Neural cell (in vitro differentiated cells): ENCODE data around the gene CNTNAP2. TPM values are rescaled to one million over a fixed set of nuclear protein-coding genes. Genes with fewer than 3 reads are reported as not detected.

Experiments used
- H2AFZ ChIP-seq: fragments of 200-600, 300-800 bp; sonication (generic), shearing (Covaris generic); 2 replicates; pipeline ENCODE4 v1.6.0; 2014; ENCODE audit warnings: low read depth, mild to moderate bottlenecking, antibody characterized with exemption, low read length, moderate library complexity
- H3F3A ChIP-seq: fragments of 200-600 bp; shearing (Covaris generic); 2 replicates; pipeline ENCODE4 v1.6.1; 2016; ENCODE audit warnings: mild to moderate bottlenecking, moderate library complexity, mixed read lengths, antibody characterized with exemption, low read length; ENCODE audit not compliant: insufficient read depth, poor library complexity, severe bottlenecking
- H3K27ac ChIP-seq: fragments of 200-600, 300-800 bp; sonication (generic), shearing (Covaris generic); 2 replicates; pipeline ENCODE4 v1.5.1; 2014; ENCODE audit warnings: mild to moderate bottlenecking, low read length, moderate library complexity
- H3K27me3 ChIP-seq: fragments of 300-800, 200-600 bp; sonication (generic), shearing (Covaris generic); 2 replicates; pipeline ENCODE4 v1.6.0; 2014; ENCODE audit warnings: mild to moderate bottlenecking, low read depth, low read length, moderate library complexity; ENCODE audit not compliant: insufficient read depth
- H3K36me3 ChIP-seq: fragments of 300-800, 200-600 bp; sonication (generic), shearing (Covaris generic); 2 replicates; pipeline ENCODE4 v1.5.1; 2014; ENCODE audit warnings: mild to moderate bottlenecking, antibody characterized with exemption, low read length, moderate library complexity; ENCODE audit not compliant: insufficient read depth
- H3K4me2 ChIP-seq: fragments of 300-800, 200-600 bp; sonication (generic), shearing (Covaris generic); 2 replicates; pipeline ENCODE4 v1.6.0; 2014; ENCODE audit warnings: mild to moderate bottlenecking, low read length
- H3K4me3 ChIP-seq: fragments of 300-800, 200-600 bp; sonication (generic), shearing (Covaris generic); 2 replicates; pipeline ENCODE4 v1.5.1; 2014; ENCODE audit warnings: mild to moderate bottlenecking, low read length, moderate library complexity
- H3K79me2 ChIP-seq: fragments of 200-600 bp; shearing (Covaris generic); replicated peaks from 2 replicates; pipeline ENCODE4 v1.6.0; 2014; ENCODE audit warnings: mild to moderate bottlenecking, low read length, moderate library complexity; ENCODE audit not compliant: insufficient read depth
- H3K9ac ChIP-seq: fragments of 300-800, 200-600 bp; sonication (generic), shearing (Covaris generic); 2 replicates; pipeline ENCODE4 v1.6.1; 2016; ENCODE audit warnings: mild to moderate bottlenecking, low read length, mixed read lengths
- H3K9me2 ChIP-seq: fragments of 200-600 bp; shearing (Covaris generic); 2 replicates; pipeline ENCODE4 v1.6.1; 2016; ENCODE audit warnings: mild to moderate bottlenecking, low read length, mixed read lengths; ENCODE audit not compliant: insufficient read depth
- H3K9me3 ChIP-seq: fragments of 200-600, 300-800 bp; sonication (generic), shearing (Covaris generic); 2 replicates; pipeline ENCODE4 v1.6.1; 2016; ENCODE audit warnings: mild to moderate bottlenecking, mixed run types, low read length, moderate library complexity, mixed read lengths
- H4K20me1 ChIP-seq: fragments of 200-600 bp; shearing (Covaris generic); 2 replicates; pipeline ENCODE4 v1.6.1; 2016; ENCODE audit warnings: mild to moderate bottlenecking, mixed run types; ENCODE audit not compliant: insufficient read depth
- EP300 ChIP-seq: fragments of 450-650 bp; conservative IDR thresholded peaks from 2 replicates; pipeline ENCODE4 v1.6.1; 2014; ENCODE audit warnings: antibody characterized with exemption, mild to moderate bottlenecking, moderate library complexity; ENCODE audit not compliant: poor library complexity, severe bottlenecking
- EZH2 ChIP-seq: fragments of 200-600, 300-800 bp; shearing (Covaris generic), sonication (generic); IDR thresholded peaks from 2 replicates; pipeline ENCODE4 v1.6.1; 2014; ENCODE audit warnings: antibody characterized with exemption, low read length, borderline replicate concordance, mild to moderate bottlenecking; ENCODE audit not compliant: insufficient read depth, poor library complexity, severe bottlenecking
- MXI1 ChIP-seq: fragments of 450-650 bp; conservative IDR thresholded peaks from 2 replicates; pipeline ENCODE4 v1.6.1; 2014; ENCODE audit warnings: antibody characterized with exemption, mild to moderate bottlenecking; ENCODE audit not compliant: poor library complexity, severe bottlenecking
- POLR2AphosphoS5 ChIP-seq: IDR thresholded peaks from 2 replicates; pipeline ENCODE4 v1.6.1; 2012
- RAD21 ChIP-seq: fragments of 450-650 bp; conservative IDR thresholded peaks from 2 replicates; pipeline ENCODE4 v1.6.1; 2014; ENCODE audit warnings: antibody characterized with exemption, mild to moderate bottlenecking, moderate library complexity
- SMC3 ChIP-seq: fragments of 450-650 bp; conservative IDR thresholded peaks from 2 replicates; pipeline ENCODE4 v1.6.1; 2014; ENCODE audit warnings: antibody characterized with exemption, mild to moderate bottlenecking, moderate library complexity; ENCODE audit not compliant: poor library complexity
- TAF1 ChIP-seq: IDR thresholded peaks from 2 replicates; pipeline ENCODE4 v1.6.1; 2012; ENCODE audit warnings: low read depth
- polyA plus RNA-seq: library from polyadenylated mRNA; depleted of rRNA; stranded (reverse); fragments of >200 nt; gene quantifications from 2 replicates; pipeline ENCODE4 v1.2.3, GENCODE V29; 2014
- TF ChIP-seq, protein P1 (sequence below): fragments of 450-650 bp; IDR thresholded peaks from 2 replicates; pipeline ENCODE4 v1.5.1; 2014; ENCODE audit warnings: antibody characterized with exemption, mild to moderate bottlenecking, moderate library complexity; ENCODE audit not compliant: poor library complexity, severe bottlenecking
- TF ChIP-seq, protein P2 (sequence below): IDR thresholded peaks from 2 replicates; pipeline ENCODE4 v1.6.1; 2012; ENCODE audit warnings: borderline replicate concordance

Gene CNTNAP2
- polyA plus RNA-seq, 1 donor from 2014 or later: 276 TPM

GRCh38 chr7:147978651-147979050 lies 1862.0 kb downstream of the CNTNAP2 start:
- Histone ChIP-seq H3K27ac (no peak overlapping the region), H3K4me2 (no peak overlapping the region), H3K9me3 (no peaks in the 10 kb centered on the region), H3K9ac (no peak overlapping the region), H3K79me2 (no peaks in the 10 kb centered on the region), H2AFZ (no peak overlapping the region), H3F3A (no peaks in the 10 kb centered on the region), H4K20me1 (no peaks in the 10 kb centered on the region), H3K27me3 (no peaks in the 10 kb centered on the region), H3K9me2 (no peaks in the 10 kb centered on the region), H3K36me3 (no peaks in the 10 kb centered on the region), H3K4me3 (no peak overlapping the region)
- TF ChIP-seq POLR2AphosphoS5: no peak
- TF ChIP-seq EP300: no peak
- no peak for TF ChIP-seq SMC3
- no peak for TF ChIP-seq MXI1
- TF ChIP-seq, protein P1, sequence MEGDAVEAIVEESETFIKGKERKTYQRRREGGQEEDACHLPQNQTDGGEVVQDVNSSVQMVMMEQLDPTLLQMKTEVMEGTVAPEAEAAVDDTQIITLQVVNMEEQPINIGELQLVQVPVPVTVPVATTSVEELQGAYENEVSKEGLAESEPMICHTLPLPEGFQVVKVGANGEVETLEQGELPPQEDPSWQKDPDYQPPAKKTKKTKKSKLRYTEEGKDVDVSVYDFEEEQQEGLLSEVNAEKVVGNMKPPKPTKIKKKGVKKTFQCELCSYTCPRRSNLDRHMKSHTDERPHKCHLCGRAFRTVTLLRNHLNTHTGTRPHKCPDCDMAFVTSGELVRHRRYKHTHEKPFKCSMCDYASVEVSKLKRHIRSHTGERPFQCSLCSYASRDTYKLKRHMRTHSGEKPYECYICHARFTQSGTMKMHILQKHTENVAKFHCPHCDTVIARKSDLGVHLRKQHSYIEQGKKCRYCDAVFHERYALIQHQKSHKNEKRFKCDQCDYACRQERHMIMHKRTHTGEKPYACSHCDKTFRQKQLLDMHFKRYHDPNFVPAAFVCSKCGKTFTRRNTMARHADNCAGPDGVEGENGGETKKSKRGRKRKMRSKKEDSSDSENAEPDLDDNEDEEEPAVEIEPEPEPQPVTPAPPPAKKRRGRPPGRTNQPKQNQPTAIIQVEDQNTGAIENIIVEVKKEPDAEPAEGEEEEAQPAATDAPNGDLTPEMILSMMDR: no peak
- TF ChIP-seq, protein P2, sequence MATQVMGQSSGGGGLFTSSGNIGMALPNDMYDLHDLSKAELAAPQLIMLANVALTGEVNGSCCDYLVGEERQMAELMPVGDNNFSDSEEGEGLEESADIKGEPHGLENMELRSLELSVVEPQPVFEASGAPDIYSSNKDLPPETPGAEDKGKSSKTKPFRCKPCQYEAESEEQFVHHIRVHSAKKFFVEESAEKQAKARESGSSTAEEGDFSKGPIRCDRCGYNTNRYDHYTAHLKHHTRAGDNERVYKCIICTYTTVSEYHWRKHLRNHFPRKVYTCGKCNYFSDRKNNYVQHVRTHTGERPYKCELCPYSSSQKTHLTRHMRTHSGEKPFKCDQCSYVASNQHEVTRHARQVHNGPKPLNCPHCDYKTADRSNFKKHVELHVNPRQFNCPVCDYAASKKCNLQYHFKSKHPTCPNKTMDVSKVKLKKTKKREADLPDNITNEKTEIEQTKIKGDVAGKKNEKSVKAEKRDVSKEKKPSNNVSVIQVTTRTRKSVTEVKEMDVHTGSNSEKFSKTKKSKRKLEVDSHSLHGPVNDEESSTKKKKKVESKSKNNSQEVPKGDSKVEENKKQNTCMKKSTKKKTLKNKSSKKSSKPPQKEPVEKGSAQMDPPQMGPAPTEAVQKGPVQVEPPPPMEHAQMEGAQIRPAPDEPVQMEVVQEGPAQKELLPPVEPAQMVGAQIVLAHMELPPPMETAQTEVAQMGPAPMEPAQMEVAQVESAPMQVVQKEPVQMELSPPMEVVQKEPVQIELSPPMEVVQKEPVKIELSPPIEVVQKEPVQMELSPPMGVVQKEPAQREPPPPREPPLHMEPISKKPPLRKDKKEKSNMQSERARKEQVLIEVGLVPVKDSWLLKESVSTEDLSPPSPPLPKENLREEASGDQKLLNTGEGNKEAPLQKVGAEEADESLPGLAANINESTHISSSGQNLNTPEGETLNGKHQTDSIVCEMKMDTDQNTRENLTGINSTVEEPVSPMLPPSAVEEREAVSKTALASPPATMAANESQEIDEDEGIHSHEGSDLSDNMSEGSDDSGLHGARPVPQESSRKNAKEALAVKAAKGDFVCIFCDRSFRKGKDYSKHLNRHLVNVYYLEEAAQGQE: no peak
- no peak for TF ChIP-seq EZH2
- TF ChIP-seq TAF1: no peak
- no peak for TF ChIP-seq RAD21

DNA sequence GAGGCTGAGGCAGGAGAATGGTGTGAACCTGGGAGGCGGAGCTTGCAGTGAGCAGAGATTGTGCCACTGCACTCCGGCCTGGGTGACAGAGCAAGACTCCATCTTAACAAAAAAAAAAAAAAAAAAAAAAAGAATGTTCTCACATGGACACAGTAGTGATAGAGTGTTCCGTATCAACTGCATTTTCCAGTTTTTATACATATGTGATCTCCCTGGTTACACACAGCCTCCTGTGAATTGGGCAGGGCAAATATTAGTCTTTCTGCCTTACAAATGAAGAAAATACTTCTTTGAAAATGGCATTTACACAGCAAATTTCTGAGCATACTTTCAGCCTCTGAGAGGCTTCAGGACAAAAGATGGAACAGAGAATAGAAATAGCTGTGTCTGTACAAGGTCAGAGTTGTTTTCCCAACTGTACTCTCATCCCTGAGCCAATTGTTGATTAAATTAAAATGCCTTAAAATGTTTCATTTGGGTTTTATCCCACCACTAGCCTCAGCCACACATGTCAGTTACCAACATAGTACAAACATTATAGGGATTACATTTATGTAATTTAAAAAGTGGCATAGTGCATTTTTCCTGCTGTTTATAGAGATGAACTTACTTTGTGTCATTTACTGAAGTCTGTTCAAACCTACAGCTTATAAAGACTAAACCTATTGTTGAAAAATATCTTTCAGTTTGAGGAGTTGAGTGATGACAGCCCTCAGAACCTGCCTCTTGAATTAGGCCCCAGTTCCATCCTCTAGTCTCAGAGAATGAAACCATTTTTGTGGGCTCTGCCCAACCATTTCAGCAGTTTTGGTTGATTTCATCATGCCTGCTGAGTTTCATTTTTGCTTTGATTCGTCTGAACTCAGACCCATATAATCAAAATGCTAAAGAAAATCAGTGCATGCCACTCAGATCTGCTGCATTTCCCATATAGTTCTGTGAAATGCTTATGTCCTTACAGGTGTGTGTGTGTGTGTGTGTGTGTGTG lies 1864.5 kb downstream of the CNTNAP2 start:
- H3K9me3 ChIP-seq: no peaks in the 10 kb centered on the region
- H3F3A ChIP-seq: no peaks in the 10 kb centered on the region
- H3K4me2 ChIP-seq: no peak overlapping the region
- TF ChIP-seq RAD21 (no peak), EP300 (no peak), EZH2 (no peak), POLR2AphosphoS5 (no peak)
- TF ChIP-seq, protein P1: no peak
- TF ChIP-seq, protein P2: no peak
- no peak overlapping the region for H2AFZ ChIP-seq
- no peak overlapping the region for H3K27ac ChIP-seq
- no peak overlapping the region for H3K9ac ChIP-seq
- no peaks in the 10 kb centered on the region for H3K9me2 ChIP-seq
- H3K27me3 ChIP-seq: no peaks in the 10 kb centered on the region
- H3K4me3 ChIP-seq: no peak overlapping the region
- no peaks in the 10 kb centered on the region for H3K79me2 ChIP-seq
- no peaks in the 10 kb centered on the region for H4K20me1 ChIP-seq
- H3K36me3 ChIP-seq: no peaks in the 10 kb centered on the region
